Adrenal gland (tissue), 5 donors: Measurements from ENCODE around the gene ALPG.

Experiments used
- CTCF ChIP-seq, 6 experiments: fragments of 450-650 bp in 4 of 6; fragments of 200-600 bp in 2 of 6; sonication (generic) in 1 of 6; IDR thresholded peaks; 1 replicate in 5 of 6; 2 replicates in 1 of 6; pipeline versions ENCODE4 v1.5.1 to v1.8.0; 2016 to 2021; ENCODE audit warnings: antibody characterized with exemption in 6 of 6, mild to moderate bottlenecking in 2 of 6, moderate library complexity in 1 of 6
- POLR2A ChIP-seq, 2 donors: fragments of 450-650 bp; IDR thresholded peaks; one replicate each; pipeline ENCODE4 v1.6.1; 2017; ENCODE audit warnings: antibody characterized with exemption in 2 of 2, mild to moderate bottlenecking in 2 of 2, moderate library complexity in 1 of 2
- donor health status: DM: no; HTN: no; CAD: no.

- TF ChIP-seq CTCF (IDR thresholded peaks at IDR 0.05) (no peak), POLR2A (IDR thresholded peaks at IDR 0.05) (no peak)
Measured at GRCh38 chr2:232389327-232389726, 17.3 kb upstream of the ALPG start.
